Neural cell (in vitro differentiated cells): ENCODE data around the gene IFT43. TPM values are rescaled to one million over a fixed set of nuclear protein-coding genes. Genes with fewer than 3 reads are reported as not detected.

Experiments used
- H2AFZ ChIP-seq: fragments of 200-600, 300-800 bp; sonication (generic), shearing (Covaris generic); 2 replicates; pipeline ENCODE4 v1.6.0; 2014; ENCODE audit warnings: low read depth, mild to moderate bottlenecking, antibody characterized with exemption, low read length, moderate library complexity
- H3F3A ChIP-seq: fragments of 200-600 bp; shearing (Covaris generic); 2 replicates; pipeline ENCODE4 v1.6.1; 2016; ENCODE audit warnings: mild to moderate bottlenecking, moderate library complexity, mixed read lengths, antibody characterized with exemption, low read length; ENCODE audit not compliant: insufficient read depth, poor library complexity, severe bottlenecking
- H3K27ac ChIP-seq: fragments of 200-600, 300-800 bp; sonication (generic), shearing (Covaris generic); 2 replicates; pipeline ENCODE4 v1.5.1; 2014; ENCODE audit warnings: mild to moderate bottlenecking, low read length, moderate library complexity
- H3K27me3 ChIP-seq: fragments of 300-800, 200-600 bp; sonication (generic), shearing (Covaris generic); 2 replicates; pipeline ENCODE4 v1.6.0; 2014; ENCODE audit warnings: mild to moderate bottlenecking, low read depth, low read length, moderate library complexity; ENCODE audit not compliant: insufficient read depth
- H3K36me3 ChIP-seq: fragments of 300-800, 200-600 bp; sonication (generic), shearing (Covaris generic); 2 replicates; pipeline ENCODE4 v1.5.1; 2014; ENCODE audit warnings: mild to moderate bottlenecking, antibody characterized with exemption, low read length, moderate library complexity; ENCODE audit not compliant: insufficient read depth
- H3K4me2 ChIP-seq: fragments of 300-800, 200-600 bp; sonication (generic), shearing (Covaris generic); 2 replicates; pipeline ENCODE4 v1.6.0; 2014; ENCODE audit warnings: mild to moderate bottlenecking, low read length
- H3K4me3 ChIP-seq: fragments of 300-800, 200-600 bp; sonication (generic), shearing (Covaris generic); 2 replicates; pipeline ENCODE4 v1.5.1; 2014; ENCODE audit warnings: mild to moderate bottlenecking, low read length, moderate library complexity
- H3K79me2 ChIP-seq: fragments of 200-600 bp; shearing (Covaris generic); replicated peaks from 2 replicates; pipeline ENCODE4 v1.6.0; 2014; ENCODE audit warnings: mild to moderate bottlenecking, low read length, moderate library complexity; ENCODE audit not compliant: insufficient read depth
- H3K9ac ChIP-seq: fragments of 300-800, 200-600 bp; sonication (generic), shearing (Covaris generic); 2 replicates; pipeline ENCODE4 v1.6.1; 2016; ENCODE audit warnings: mild to moderate bottlenecking, low read length, mixed read lengths
- H3K9me2 ChIP-seq: fragments of 200-600 bp; shearing (Covaris generic); 2 replicates; pipeline ENCODE4 v1.6.1; 2016; ENCODE audit warnings: mild to moderate bottlenecking, low read length, mixed read lengths; ENCODE audit not compliant: insufficient read depth
- H3K9me3 ChIP-seq: fragments of 200-600, 300-800 bp; sonication (generic), shearing (Covaris generic); 2 replicates; pipeline ENCODE4 v1.6.1; 2016; ENCODE audit warnings: mild to moderate bottlenecking, mixed run types, low read length, moderate library complexity, mixed read lengths
- H4K20me1 ChIP-seq: fragments of 200-600 bp; shearing (Covaris generic); 2 replicates; pipeline ENCODE4 v1.6.1; 2016; ENCODE audit warnings: mild to moderate bottlenecking, mixed run types; ENCODE audit not compliant: insufficient read depth
- CTCF ChIP-seq: fragments of 450-650 bp; IDR thresholded peaks from 2 replicates; pipeline ENCODE4 v1.5.1; 2014; ENCODE audit warnings: antibody characterized with exemption, mild to moderate bottlenecking, moderate library complexity; ENCODE audit not compliant: poor library complexity, severe bottlenecking
- EP300 ChIP-seq: fragments of 450-650 bp; conservative IDR thresholded peaks from 2 replicates; pipeline ENCODE4 v1.6.1; 2014; ENCODE audit warnings: antibody characterized with exemption, mild to moderate bottlenecking, moderate library complexity; ENCODE audit not compliant: poor library complexity, severe bottlenecking
- EZH2 ChIP-seq: fragments of 200-600, 300-800 bp; shearing (Covaris generic), sonication (generic); IDR thresholded peaks from 2 replicates; pipeline ENCODE4 v1.6.1; 2014; ENCODE audit warnings: antibody characterized with exemption, low read length, borderline replicate concordance, mild to moderate bottlenecking; ENCODE audit not compliant: insufficient read depth, poor library complexity, severe bottlenecking
- MXI1 ChIP-seq: fragments of 450-650 bp; conservative IDR thresholded peaks from 2 replicates; pipeline ENCODE4 v1.6.1; 2014; ENCODE audit warnings: antibody characterized with exemption, mild to moderate bottlenecking; ENCODE audit not compliant: poor library complexity, severe bottlenecking
- POLR2AphosphoS5 ChIP-seq: IDR thresholded peaks from 2 replicates; pipeline ENCODE4 v1.6.1; 2012
- RAD21 ChIP-seq: fragments of 450-650 bp; conservative IDR thresholded peaks from 2 replicates; pipeline ENCODE4 v1.6.1; 2014; ENCODE audit warnings: antibody characterized with exemption, mild to moderate bottlenecking, moderate library complexity
- REST ChIP-seq: IDR thresholded peaks from 2 replicates; pipeline ENCODE4 v1.6.1; 2012; ENCODE audit warnings: borderline replicate concordance
- SMC3 ChIP-seq: fragments of 450-650 bp; conservative IDR thresholded peaks from 2 replicates; pipeline ENCODE4 v1.6.1; 2014; ENCODE audit warnings: antibody characterized with exemption, mild to moderate bottlenecking, moderate library complexity; ENCODE audit not compliant: poor library complexity
- TAF1 ChIP-seq: IDR thresholded peaks from 2 replicates; pipeline ENCODE4 v1.6.1; 2012; ENCODE audit warnings: low read depth
- polyA plus RNA-seq: library from polyadenylated mRNA; depleted of rRNA; stranded (reverse); fragments of >200 nt; gene quantifications from 2 replicates; pipeline ENCODE4 v1.2.3, GENCODE V29; 2014

Gene IFT43
- polyA plus RNA-seq, 1 donor from 2014 or later: 102 TPM

GRCh38 chr14:76086636-76087035 is 101.1 kb downstream of the IFT43 start:
- Histone ChIP-seq H4K20me1 (no peaks in the 10 kb centered on the region), H3K9ac (no peak overlapping the region), H3K79me2 (no peaks in the 10 kb centered on the region), H3K27me3 (no peaks in the 10 kb centered on the region), H3K4me2 (no peak overlapping the region), H3K9me2 (no peaks in the 10 kb centered on the region), H2AFZ (no peak overlapping the region), H3K4me3 (no peak overlapping the region), H3K36me3 (no peaks in the 10 kb centered on the region), H3K9me3 (no peaks in the 10 kb centered on the region), H3K27ac (no peak overlapping the region), H3F3A (peaks cover 3% of the 10 kb centered on the region)
- TF ChIP-seq EZH2 (no peak), SMC3 (no peak), MXI1 (no peak), POLR2AphosphoS5 (no peak), CTCF (no peak), EP300 (no peak)

GRCh38 chr14:76088326-76088725 is 102.8 kb downstream of the IFT43 start:
- Histone ChIP-seq H3K9me2 (no peaks in the 10 kb centered on the region), H3K27ac (no peak overlapping the region), H4K20me1 (no peaks in the 10 kb centered on the region), H3K9me3 (no peaks in the 10 kb centered on the region), H3K9ac (no peak overlapping the region), H3K4me3 (no peak overlapping the region), H3F3A (peaks cover 3% of the 10 kb centered on the region), H3K27me3 (no peaks in the 10 kb centered on the region), H3K36me3 (no peaks in the 10 kb centered on the region), H2AFZ (no peak overlapping the region), H3K79me2 (no peaks in the 10 kb centered on the region), H3K4me2 (no peak overlapping the region)
- TF ChIP-seq RAD21 (no peak), TAF1 (no peak), CTCF (no peak), REST (no peak), SMC3 (no peak), EP300 (no peak), EZH2 (no peak), MXI1 (no peak), POLR2AphosphoS5 (no peak)
